ENCODE results near the gene CIAO3.

CIAO3 gene

DNA sequence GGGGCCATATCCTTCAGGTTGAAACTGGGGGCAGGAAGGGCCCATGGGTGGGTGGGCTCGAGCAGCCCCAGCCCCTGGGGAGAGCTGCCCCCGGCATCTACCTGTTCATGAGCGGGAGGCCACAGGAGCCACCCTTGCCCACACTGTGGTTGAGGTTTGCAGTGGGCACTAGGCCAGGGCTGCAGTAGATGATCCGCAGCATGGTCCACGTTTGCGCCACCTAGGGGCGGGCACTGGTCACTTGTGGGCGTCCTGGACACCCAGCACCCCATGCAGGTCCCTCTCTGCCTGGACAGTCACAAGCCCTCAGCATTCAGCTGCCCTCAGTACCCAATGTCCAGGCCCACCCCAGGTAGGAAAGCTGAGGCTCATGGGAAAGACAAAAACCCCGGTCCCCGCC lies 54.8 kb downstream of the CIAO3 start:
- DNase-seq (ENCODE audit: low read depth, low spot score): no peak
- CTCF ChIA-PET: interaction anchor here (1.2 to 1.5 kb wide), 3 partner anchors 10 to 30 kb away, joined by 5 to 8 read pairs (median 5); partner anchors contain the start of genes RHBDL1 and RHOT2
- TF ChIP-seq, protein P1, sequence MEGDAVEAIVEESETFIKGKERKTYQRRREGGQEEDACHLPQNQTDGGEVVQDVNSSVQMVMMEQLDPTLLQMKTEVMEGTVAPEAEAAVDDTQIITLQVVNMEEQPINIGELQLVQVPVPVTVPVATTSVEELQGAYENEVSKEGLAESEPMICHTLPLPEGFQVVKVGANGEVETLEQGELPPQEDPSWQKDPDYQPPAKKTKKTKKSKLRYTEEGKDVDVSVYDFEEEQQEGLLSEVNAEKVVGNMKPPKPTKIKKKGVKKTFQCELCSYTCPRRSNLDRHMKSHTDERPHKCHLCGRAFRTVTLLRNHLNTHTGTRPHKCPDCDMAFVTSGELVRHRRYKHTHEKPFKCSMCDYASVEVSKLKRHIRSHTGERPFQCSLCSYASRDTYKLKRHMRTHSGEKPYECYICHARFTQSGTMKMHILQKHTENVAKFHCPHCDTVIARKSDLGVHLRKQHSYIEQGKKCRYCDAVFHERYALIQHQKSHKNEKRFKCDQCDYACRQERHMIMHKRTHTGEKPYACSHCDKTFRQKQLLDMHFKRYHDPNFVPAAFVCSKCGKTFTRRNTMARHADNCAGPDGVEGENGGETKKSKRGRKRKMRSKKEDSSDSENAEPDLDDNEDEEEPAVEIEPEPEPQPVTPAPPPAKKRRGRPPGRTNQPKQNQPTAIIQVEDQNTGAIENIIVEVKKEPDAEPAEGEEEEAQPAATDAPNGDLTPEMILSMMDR (IDR thresholded peaks at IDR 0.05; ENCODE audit: insufficient read depth, low read length, missing control alignments): peak; percentile 49

DNA sequence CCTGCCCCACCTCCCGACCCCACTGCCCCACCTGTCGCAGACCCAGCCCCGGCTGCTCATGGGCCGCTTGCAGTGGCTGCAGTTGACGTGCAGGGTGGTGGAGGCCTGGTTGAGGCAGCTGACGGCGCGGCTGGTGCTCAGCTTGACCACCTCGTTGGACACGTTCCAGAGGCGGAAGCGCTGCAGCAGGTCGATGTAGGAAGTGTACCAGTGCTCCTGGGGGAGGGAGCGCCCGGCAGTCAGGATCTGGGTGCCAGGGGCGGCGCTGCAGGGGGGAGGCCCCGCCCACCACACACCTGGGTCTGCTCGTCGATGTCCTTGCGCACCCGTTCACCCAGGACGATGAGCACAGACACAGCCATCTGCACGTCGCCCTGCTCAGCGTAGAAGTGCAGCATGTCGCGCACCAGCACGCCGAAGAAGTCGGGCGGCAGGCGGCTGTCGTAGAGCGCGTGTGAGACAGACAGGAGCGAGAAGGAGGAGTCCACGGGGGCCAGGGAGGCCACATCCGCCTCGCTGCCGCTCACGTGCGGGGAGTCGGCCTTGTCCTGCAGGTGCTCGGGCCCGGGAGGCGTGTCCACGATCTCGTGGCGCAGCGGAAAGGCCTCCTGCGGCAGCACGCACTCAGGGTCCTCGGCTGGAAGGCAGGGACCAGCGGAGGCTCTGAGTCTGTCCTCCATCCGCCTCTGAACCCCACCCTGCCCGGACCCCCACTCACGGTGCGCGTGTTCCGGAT lies 55.7 kb downstream of the CIAO3 start:
- H3K4me3 ChIP-seq (ENCODE audit: low read depth, low read length): no peak overlapping the region
- POLR2A ChIA-PET: interaction anchor here (0.7 kb wide), 1 partner anchor 28 kb away, joined by 3 read pairs; no protein-coding TSS in a partner anchor
- CTCF ChIA-PET: interaction anchor here (1.3 to 1.5 kb wide), 2 partner anchors 17 to 31 kb away, joined by 5 to 8 read pairs; partner anchors contain the start of gene RHOT2
- TF ChIP-seq, protein P1 (IDR thresholded peaks at IDR 0.05; ENCODE audit: insufficient read depth, low read length, missing control alignments): no peak
- no peak for DNase-seq (ENCODE audit: low read depth, low spot score)

More for the DNA sequence above, 54.8 kb downstream of the CIAO3 start:
- POLR2A ChIA-PET: interaction anchor here (1.4 kb wide), 1 partner anchor 35 kb away, joined by 5 read pairs; the partner anchor contains the start of gene ANTKMT
- H3K4me3 ChIP-seq (ENCODE audit: low read depth, low read length): no peak overlapping the region

- TF ChIP-seq, protein P1 (IDR thresholded peaks at IDR 0.05; ENCODE audit: insufficient read depth, low read length, missing control alignments): no peak
- peak within 1 kb of the TSS; percentile 67 for H3K4me3 ChIP-seq (ENCODE audit: low read depth, low read length)
- ChIA-PET CTCF (no interaction called here), POLR2A (interaction anchor here (0.7 to 1.2 kb wide), 2 partner anchors 9 to 27 kb away, joined by 3 to 7 read pairs; partner anchors contain the start of gene RHBDL1)
- peak; percentile 60 for DNase-seq (ENCODE audit: low read depth, low spot score)
Observed at GRCh38 chr16:684071-684794, 56.6 kb downstream of the CIAO3 start, which contains the start of gene JMJD8. TSS of gene JMJD8 (minus strand) at chr16:684334. CDS start at chr16:684319, 15 bp downstream.

- DNase-seq (ENCODE audit: low read depth, low spot score): no peak
- POLR2A ChIA-PET: interaction anchor here (1.2 kb wide), 1 partner anchor 8 kb away, joined by 7 read pairs; the partner anchor contains the start of gene RHBDL1
- peak overlapping the region; percentile 67 for H3K4me3 ChIP-seq (ENCODE audit: low read depth, low read length)
- TF ChIP-seq, protein P1 (IDR thresholded peaks at IDR 0.05; ENCODE audit: insufficient read depth, low read length, missing control alignments): no peak
- CTCF ChIA-PET: no interaction called here
Observed at GRCh38 chr16:683396-684070, 57.3 kb downstream of the CIAO3 start.

GRCh38 chr16:682493-683395 lies 58.1 kb downstream of the CIAO3 start:
- ChIA-PET CTCF (interaction anchor here (1.4 kb wide), 1 partner anchor 15 kb away, joined by 3 read pairs; no protein-coding TSS in a partner anchor), POLR2A (no interaction called here)
- DNase-seq (ENCODE audit: low read depth, low spot score): no peak
- H3K4me3 ChIP-seq (ENCODE audit: low read depth, low read length): peak overlapping the region; percentile 67
- TF ChIP-seq, protein P1 (IDR thresholded peaks at IDR 0.05; ENCODE audit: insufficient read depth, low read length, missing control alignments): no peak
